Omental fat pad (tissue), 4 donors: Measurements from ENCODE around the gene RAF1. TPM values are rescaled to one million over a fixed set of nuclear protein-coding genes. Genes with fewer than 3 reads are reported as not detected.
"Not testable (repeated sequence)": the region's sequence is repeated elsewhere in the genome, so short reads cannot be mapped to it uniquely, and the experiment has no call there.

Source experiments
- ATAC-seq: fragments of 150-250 bp; one replicate; pipeline ENCODE4 v1.9.1; 2016; ENCODE audit warnings: mild to moderate bottlenecking, moderate library complexity; ENCODE audit not compliant: low FRiP score
- DNase-seq: peaks from one replicate; pipeline ENCODE4 v3.0.0-alpha.2; 2019; ENCODE audit warnings: low spot score
- CTCF ChIP-seq, 3 donors: fragments of 450-650 bp; IDR thresholded peaks; one replicate each; pipeline ENCODE4 v1.5.1; 2016 to 2017; ENCODE audit warnings: antibody characterized with exemption in 3 of 3, mild to moderate bottlenecking in 3 of 3, moderate library complexity in 2 of 3
- total RNA-seq, 4 donors: library from RNA; depleted of rRNA; stranded (reverse); fragments of >200 nt; gene quantifications; one replicate each; pipeline ENCODE4 v1.1.0, GENCODE V29; 2016

The RAF1 gene
- total RNA-seq, 4 donors from 2014 or later: 83.4 to 120 (median 106) TPM

GRCh38 chr3:12662593-12663400 is 1.1 kb downstream of the RAF1 start:
- ATAC-seq (peak; percentile 54), DNase-seq (no peak)
- TF ChIP-seq CTCF (IDR thresholded peaks at IDR 0.05): no peak

- DNase-seq (no peak), ATAC-seq (no peak)
- TF ChIP-seq CTCF (IDR thresholded peaks at IDR 0.05): no peak
These were observed 1.9 kb downstream of the RAF1 start for GRCh38 chr3:12661926-12662592.

- not testable (repeated sequence) for DNase-seq
These were observed 2.5 kb downstream of the RAF1 start for GRCh38 chr3:12661375-12661774.

GRCh38 chr3:12660196-12660595 is 3.7 kb downstream of the RAF1 start:
- no peak for TF ChIP-seq CTCF (IDR thresholded peaks at IDR 0.05)
- DNase-seq (no peak), ATAC-seq (no peak)

More at GRCh38 chr3:12661375-12661774, 2.5 kb downstream of the RAF1 start:
- ATAC-seq: not testable (repeated sequence)

GRCh38 chr3:12659316-12660015 is 4.5 kb downstream of the RAF1 start:
- ATAC-seq (no peak), DNase-seq (no peak)
- TF ChIP-seq CTCF (IDR thresholded peaks at IDR 0.05): no peak

GRCh38 chr3:12658593-12659058 is 5.3 kb downstream of the RAF1 start:
- ATAC-seq: no peak
- no peak for DNase-seq
- no peak for TF ChIP-seq CTCF (IDR thresholded peaks at IDR 0.05)

GRCh38 chr3:12656850-12657249 is 7.1 kb downstream of the RAF1 start:
- no peak for TF ChIP-seq CTCF (IDR thresholded peaks at IDR 0.05)
- ATAC-seq: no peak

More at GRCh38 chr3:12656850-12657249, 7.1 kb downstream of the RAF1 start:
- DNase-seq: no peak
